ENCODE results near the gene IGSF3.
A peak's percentile ranks its signal among the peaks of the same experiment; 100 is the strongest.
"Not testable (repeated sequence)": the region's sequence is repeated elsewhere in the genome, so short reads cannot be mapped to it uniquely, and the experiment has no call there.

The IGSF3 gene

GRCh38 chr1:116664366-116664977 lies 3.1 kb downstream of the IGSF3 start:
- DNase-seq: no peak
- Histone ChIP-seq H3K9me3 (no peaks in the 10 kb centered on the region), H3K36me3 (no peaks in the 10 kb centered on the region), H3K27me3 (no peaks in the 10 kb centered on the region), H3K4me1 (no peaks in the 10 kb centered on the region; the same call in 1 of the 2 replicates), H3K4me3 (ENCODE audit: low read depth, low read length) (no peak overlapping the region; the same call in 1 of the 2 replicates)
- TF ChIP-seq CTCF (IDR thresholded peaks at IDR 0.05; ENCODE audit: low read depth, low read length): no peak

GRCh38 chr1:116663821-116664220 lies 3.7 kb downstream of the IGSF3 start:
- Histone ChIP-seq H3K36me3 (no peaks in the 10 kb centered on the region), H3K4me1 (no peaks in the 10 kb centered on the region; the same call in 1 of the 2 replicates), H3K4me3 (ENCODE audit: low read depth, low read length) (no peak overlapping the region), H3K9me3 (no peaks in the 10 kb centered on the region), H3K27me3 (no peaks in the 10 kb centered on the region)
- DNase-seq: no peak
- no peak for TF ChIP-seq CTCF (IDR thresholded peaks at IDR 0.05; ENCODE audit: low read depth, low read length)

- Histone ChIP-seq H3K27me3 (no peaks in the 10 kb centered on the region), H3K9me3 (no peaks in the 10 kb centered on the region), H3K4me3 (ENCODE audit: low read depth, low read length) (no peak overlapping the region), H3K4me1 (no peaks in the 10 kb centered on the region; the same call in 1 of the 2 replicates), H3K36me3 (no peaks in the 10 kb centered on the region)
- no peak for TF ChIP-seq CTCF (IDR thresholded peaks at IDR 0.05; ENCODE audit: low read depth, low read length)
- DNase-seq: no peak
Observed at GRCh38 chr1:116661633-116662032, 5.9 kb downstream of the IGSF3 start.

GRCh38 chr1:116658645-116659044 lies 8.9 kb downstream of the IGSF3 start:
- H3K4me1 ChIP-seq; DNase-seq; H3K27me3 ChIP-seq; H3K9me3 ChIP-seq; H3K36me3 ChIP-seq; H3K4me3 ChIP-seq (ENCODE audit: low read depth, low read length): not testable (repeated sequence)

- not testable (repeated sequence) for H3K4me3 ChIP-seq (ENCODE audit: low read depth, low read length); DNase-seq; H3K4me1 ChIP-seq; H3K27me3 ChIP-seq; H3K36me3 ChIP-seq; H3K9me3 ChIP-seq
Observed at GRCh38 chr1:116657836-116658235, 9.7 kb downstream of the IGSF3 start.

GRCh38 chr1:116654351-116654750 lies 13.2 kb downstream of the IGSF3 start:
- DNase-seq: no peak
- H3K9me3 ChIP-seq: no peaks in the 10 kb centered on the region
- no peaks in the 10 kb centered on the region for H3K27me3 ChIP-seq
- no peaks in the 10 kb centered on the region for H3K36me3 ChIP-seq
- TF ChIP-seq CTCF (IDR thresholded peaks at IDR 0.05; ENCODE audit: low read depth, low read length): no peak
- H3K4me3 ChIP-seq (ENCODE audit: low read depth, low read length): no peak overlapping the region
- peaks cover 7% of the 10 kb centered on the region; the same call in 1 of the 2 replicates for H3K4me1 ChIP-seq

GRCh38 chr1:116652598-116652997 lies 14.9 kb downstream of the IGSF3 start:
- not testable (repeated sequence) for H3K4me3 ChIP-seq (ENCODE audit: low read depth, low read length); H3K36me3 ChIP-seq; H3K9me3 ChIP-seq; DNase-seq; H3K27me3 ChIP-seq
- H3K4me1 ChIP-seq: peaks cover 12% of the 10 kb centered on the region

GRCh38 chr1:116650781-116651180 lies 16.8 kb downstream of the IGSF3 start:
- H3K36me3 ChIP-seq; H3K9me3 ChIP-seq; H3K4me3 ChIP-seq (ENCODE audit: low read depth, low read length); DNase-seq; H3K27me3 ChIP-seq: not testable (repeated sequence)
- peaks cover 19% of the 10 kb centered on the region for H3K4me1 ChIP-seq

GRCh38 chr1:116649041-116649440 lies 18.5 kb downstream of the IGSF3 start:
- H3K36me3 ChIP-seq; DNase-seq; H3K4me3 ChIP-seq (ENCODE audit: low read depth, low read length); H3K9me3 ChIP-seq; H3K27me3 ChIP-seq: not testable (repeated sequence)
- H3K4me1 ChIP-seq: peaks cover 23% of the 10 kb centered on the region

- H3K9me3 ChIP-seq: not testable (repeated sequence)
- DNase-seq: peak; percentile 76
Observed at GRCh38 chr1:116648325-116648724, 19.2 kb downstream of the IGSF3 start.

GRCh38 chr1:116647186-116647585 lies 20.3 kb downstream of the IGSF3 start:
- not testable (repeated sequence) for H3K27me3 ChIP-seq; H3K36me3 ChIP-seq; H3K9me3 ChIP-seq; H3K4me3 ChIP-seq (ENCODE audit: low read depth, low read length); DNase-seq
- peaks cover 34% of the 10 kb centered on the region for H3K4me1 ChIP-seq

More at GRCh38 chr1:116648325-116648724, 19.2 kb downstream of the IGSF3 start:
- H3K4me1 ChIP-seq: peaks cover 30% of the 10 kb centered on the region
- H3K27me3 ChIP-seq; H3K4me3 ChIP-seq (ENCODE audit: low read depth, low read length); H3K36me3 ChIP-seq: not testable (repeated sequence)

- H3K4me1 ChIP-seq: peaks cover 34% of the 10 kb centered on the region
- peak; percentile 50 for DNase-seq
- not testable (repeated sequence) for H3K36me3 ChIP-seq; H3K27me3 ChIP-seq; H3K4me3 ChIP-seq (ENCODE audit: low read depth, low read length); H3K9me3 ChIP-seq
Observed at GRCh38 chr1:116646673-116647170, 20.8 kb downstream of the IGSF3 start.
